ENCODE measurements around the gene TMEM91.

Gene TMEM91

GRCh38 chr19:41412953-41413352 is 36.6 kb downstream of the TMEM91 start:
- DNase-seq (ENCODE audit: low spot score), result no peak

DNA sequence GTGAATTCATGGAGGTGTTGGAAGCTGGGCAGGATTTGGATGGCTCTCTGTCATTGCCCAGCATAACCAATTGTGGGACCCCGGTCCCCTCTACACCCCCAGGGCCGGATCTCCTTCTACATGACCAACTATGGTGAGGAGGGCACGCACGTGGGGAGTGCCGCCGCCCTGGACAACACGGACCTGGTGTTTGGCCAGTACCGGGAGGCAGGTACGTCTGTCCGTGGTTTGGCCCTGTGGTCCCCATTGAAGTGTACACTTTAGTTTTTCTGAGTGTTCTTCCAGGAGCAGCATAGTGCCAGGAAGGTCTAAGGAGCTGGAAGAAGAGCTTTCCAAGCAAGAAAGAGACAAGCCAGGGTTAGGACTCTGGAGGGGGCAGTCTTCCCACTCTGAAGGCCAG is 37.6 kb downstream of the TMEM91 start:
- DNase-seq (ENCODE audit: low spot score), result no peak

DNA sequence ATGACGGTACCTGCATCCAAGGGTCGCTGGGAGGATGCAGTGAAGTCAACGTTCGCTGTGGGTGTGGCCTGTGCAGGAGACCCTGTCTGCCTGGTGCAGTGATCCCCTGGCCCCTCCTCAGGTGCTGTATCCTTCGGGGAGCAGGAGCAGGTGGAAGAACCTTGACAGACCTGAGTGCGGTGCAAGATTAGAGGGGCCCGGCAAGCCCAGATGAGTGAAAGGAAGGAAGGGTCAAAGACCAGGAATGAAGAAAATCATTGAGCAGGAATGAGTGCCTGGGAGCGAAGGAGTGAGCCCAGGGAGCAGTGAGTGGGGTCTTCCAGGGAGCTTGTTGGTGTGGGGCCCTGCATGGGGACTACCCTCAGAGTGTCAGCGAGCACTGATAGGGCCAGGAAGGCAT is 38.1 kb downstream of the TMEM91 start:
- DNase-seq (ENCODE audit: low spot score), result no peak

GRCh38 chr19:41415154-41415571 is 38.8 kb downstream of the TMEM91 start:
- no peak for DNase-seq (ENCODE audit: low spot score)

GRCh38 chr19:41416194-41416674 is 39.9 kb downstream of the TMEM91 start:
- DNase-seq (ENCODE audit: low spot score), result no peak

DNA sequence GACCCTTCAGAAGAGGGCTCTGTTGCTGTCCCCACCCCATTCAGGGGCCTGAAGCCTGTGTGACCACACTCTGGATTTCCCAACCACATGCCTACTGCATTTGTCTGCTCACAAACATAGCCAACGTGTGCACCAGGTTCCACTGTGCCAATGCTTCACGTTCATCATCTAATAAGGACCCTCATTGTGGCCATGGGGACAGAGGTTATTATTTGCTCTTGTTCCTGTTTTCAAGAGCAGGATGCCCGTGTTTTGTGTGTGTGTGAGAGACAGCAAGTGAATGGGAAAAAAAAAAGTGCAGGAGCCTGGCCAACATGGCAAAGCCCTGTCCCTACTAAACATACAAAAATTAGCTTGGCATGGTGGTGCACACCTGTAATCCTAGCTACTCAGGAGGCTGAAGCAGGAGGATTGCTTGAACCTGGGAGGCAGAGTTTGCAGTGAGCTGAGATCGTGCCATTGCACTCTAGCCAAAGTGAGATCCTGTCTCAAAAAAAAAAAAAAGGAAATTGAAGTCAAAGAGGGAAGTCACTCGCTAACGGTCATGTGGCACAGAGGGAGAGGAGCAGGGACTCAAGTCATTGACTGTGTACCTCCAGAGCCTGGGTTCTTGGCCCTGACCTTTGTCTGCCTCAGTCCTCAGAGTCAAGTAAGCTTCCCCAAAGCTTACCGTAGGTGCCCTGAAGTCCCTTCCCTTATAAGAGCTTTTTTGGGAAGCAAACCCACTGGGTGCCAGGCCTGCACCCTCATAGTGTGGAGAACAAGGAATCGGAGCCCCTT is 44.0 kb downstream of the TMEM91 start:
- no peak for DNase-seq (ENCODE audit: low spot score)

- DNase-seq (ENCODE audit: low spot score), result no peak
Observed at GRCh38 chr19:41421314-41421713, 45.0 kb downstream of the TMEM91 start.

- DNase-seq (ENCODE audit: low spot score), result no peak
Observed at GRCh38 chr19:41421973-41422372, 45.6 kb downstream of the TMEM91 start.

DNA sequence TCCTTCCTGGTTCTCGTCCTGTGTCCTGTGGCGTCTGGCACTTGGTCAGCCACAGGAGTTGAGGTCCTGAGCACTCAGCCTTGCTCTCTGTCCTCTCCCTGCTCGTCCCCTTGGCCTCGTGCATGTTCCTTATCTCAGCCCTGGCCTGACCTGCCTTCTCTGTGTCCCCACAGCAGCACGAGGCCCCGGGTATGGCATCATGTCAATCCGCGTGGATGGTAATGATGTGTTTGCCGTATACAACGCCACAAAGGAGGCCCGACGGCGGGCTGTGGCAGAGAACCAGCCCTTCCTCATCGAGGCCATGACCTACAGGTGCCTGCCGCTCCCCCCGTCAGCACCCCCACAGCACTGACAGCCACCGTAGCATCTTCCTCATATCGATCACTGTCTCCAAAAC is 46.1 kb downstream of the TMEM91 start:
- DNase-seq (ENCODE audit: low spot score), result no peak

- DNase-seq (ENCODE audit: low spot score), result no peak
Observed at GRCh38 chr19:41422955-41423354, 46.6 kb downstream of the TMEM91 start.

DNA sequence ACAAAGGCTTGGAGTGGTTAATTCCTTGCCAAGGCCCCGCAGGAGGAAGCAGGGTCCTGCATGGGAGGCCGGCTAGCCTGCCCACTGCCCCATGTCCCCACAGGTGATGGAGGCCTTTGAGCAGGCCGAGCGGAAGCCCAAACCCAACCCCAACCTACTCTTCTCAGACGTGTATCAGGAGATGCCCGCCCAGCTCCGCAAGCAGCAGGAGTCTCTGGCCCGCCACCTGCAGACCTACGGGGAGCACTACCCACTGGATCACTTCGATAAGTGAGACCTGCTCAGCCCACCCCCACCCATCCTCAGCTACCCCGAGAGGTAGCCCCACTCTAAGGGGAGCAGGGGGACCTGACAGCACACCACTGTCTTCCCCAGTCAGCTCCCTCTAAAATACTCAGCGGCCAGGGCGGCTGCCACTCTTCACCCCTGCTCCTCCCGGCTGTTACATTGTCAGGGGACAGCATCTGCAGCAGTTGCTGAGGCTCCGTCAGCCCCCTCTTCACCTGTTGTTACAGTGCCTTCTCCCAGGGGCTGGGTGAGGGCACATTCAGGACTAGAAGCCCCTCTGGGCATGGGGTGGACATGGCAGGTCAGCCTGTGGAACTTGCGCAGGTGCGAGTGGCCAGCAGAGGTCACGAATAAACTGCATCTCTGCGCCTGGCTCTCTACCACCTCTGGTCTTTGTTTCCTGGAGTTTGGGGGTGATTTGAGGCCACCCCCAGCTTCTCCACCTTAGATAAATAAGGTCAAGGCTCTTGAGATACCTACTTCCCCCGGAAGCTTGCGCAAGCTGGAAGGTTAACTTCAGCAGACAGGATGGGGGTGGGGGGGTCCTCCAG is 48.2 kb downstream of the TMEM91 start:
- no peak for DNase-seq (ENCODE audit: low spot score)

DNA sequence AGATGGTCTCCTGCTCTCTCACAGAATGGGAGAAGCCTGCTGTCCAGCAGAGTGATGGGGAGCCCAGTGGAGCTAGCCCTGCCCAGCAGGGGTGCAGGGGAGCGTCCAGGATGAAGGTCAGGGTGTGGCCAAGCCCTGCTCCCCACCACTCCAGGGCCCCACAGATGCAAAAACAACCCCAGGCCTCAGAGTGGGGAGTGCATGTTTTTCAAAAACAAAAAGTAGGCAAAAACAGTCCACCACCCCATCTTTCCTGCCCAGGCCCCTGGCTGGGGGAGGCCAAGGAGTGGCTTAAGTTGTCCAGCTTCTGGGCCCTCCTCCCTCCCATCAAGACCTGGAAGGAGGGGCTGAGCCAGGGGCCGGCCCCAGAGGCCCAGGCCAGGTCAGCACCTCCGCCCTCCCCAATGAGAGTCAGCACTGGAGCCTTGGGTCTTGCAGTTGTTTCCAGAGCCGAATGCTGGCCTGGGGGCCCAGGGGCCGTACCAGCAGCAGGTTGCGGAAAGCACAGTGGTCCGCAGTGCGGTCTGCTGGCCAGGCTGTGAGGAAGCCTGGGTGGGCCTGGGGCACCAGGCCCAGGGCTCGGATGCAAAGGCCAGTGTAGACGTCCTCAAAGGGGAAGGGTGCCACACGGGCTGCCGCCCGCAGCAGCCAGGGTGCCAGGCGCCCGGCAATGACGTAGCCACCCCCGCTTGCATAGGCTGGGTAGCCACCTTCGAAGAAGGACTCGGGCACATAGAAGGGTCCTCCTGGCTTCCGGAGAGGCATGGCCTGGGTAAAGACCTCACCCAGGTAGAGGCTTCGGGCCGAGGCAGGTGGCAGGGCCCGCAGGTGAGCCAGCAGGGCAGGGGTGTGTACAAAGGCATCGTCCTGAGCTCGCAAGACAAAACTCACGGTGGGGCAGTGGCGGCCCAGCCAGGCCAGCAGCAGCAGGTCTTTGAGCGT is 49.1 kb downstream of the TMEM91 start:
- DNase-seq (ENCODE audit: low spot score), result no peak

DNA sequence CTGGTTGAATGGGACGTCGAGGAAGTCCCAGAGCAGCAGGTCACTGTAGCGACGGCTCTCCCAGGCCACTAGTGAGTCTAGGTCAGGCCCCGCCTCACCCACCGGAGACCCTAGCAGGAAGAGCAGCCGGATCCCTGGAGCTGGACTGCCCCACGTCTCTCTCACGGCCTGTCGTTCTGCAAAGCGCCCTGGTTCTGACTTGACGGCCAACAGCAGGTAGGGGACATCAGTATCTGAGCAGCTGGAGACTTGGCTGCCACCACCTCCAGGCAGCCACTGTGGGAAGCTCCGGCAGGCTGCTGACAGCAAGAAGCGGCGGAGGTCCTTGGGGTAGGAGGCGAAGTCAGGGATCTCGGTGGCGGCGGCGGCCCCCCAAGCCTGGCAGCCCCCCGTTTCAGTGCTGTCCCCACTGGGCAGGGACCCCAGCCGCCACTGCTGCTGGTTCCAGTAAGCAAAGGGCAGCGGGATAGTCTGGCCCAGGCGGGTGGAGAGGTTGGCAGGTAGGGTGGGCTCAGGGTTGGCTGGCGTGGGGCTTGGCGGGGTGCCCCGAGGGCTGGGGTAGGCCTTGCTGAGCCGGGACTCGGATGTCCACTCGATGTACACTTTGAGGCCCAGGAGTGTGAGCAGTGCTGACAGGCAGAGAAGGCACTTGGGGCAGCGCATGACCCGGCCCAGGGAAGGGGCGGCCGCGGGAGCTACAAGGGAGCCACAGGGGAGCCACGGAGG is 49.9 kb downstream of the TMEM91 start:
- no peak for DNase-seq (ENCODE audit: low spot score)

DNA sequence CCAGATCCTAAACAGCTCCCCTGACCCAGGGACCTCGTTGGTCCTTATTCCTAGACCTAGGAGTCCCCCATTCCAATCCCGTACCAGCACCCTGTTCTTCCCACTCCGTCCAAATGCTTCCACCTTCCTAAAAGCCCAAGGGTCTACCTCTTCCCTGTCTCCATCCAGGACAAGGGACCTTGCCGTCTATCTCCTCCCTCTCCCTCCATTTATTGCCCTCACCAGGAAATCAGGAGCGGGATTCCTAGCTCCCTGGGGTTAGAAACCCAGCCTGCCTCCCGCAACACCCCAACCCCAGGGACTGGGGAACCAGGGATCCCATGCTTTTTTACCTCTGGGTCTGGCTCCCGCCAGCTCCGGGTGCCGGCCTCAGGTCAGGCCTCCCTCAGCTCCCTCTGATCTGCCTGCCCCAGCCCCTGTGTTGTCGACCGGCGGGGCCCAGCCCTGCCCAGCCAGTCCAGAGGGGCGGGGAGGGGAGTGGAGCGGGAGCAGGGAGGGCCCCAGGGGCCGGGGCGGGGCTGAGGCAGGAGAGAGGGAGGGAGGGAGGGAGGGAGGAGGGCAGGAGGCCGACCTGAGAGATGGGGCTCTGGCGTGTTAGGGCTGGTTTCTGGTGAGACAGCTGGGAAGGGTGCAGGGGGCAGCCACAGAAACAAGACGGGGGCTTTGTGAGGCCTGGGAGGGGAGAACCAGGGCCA is 50.8 kb downstream of the TMEM91 start, which contains the start of gene B3GNT8:
B3GNT8 (minus strand) TSS at position 423 of the 695 bp plus-strand sequence. CDS start 596 bp downstream, outside the sequence.
- peak; percentile 63 for DNase-seq (ENCODE audit: low spot score)

- DNase-seq (ENCODE audit: low spot score), result no peak
Observed at GRCh38 chr19:41427647-41428480, 51.5 kb downstream of the TMEM91 start.

GRCh38 chr19:41428481-41428859 is 52.1 kb downstream of the TMEM91 start:
- DNase-seq (ENCODE audit: low spot score), result no peak

DNA sequence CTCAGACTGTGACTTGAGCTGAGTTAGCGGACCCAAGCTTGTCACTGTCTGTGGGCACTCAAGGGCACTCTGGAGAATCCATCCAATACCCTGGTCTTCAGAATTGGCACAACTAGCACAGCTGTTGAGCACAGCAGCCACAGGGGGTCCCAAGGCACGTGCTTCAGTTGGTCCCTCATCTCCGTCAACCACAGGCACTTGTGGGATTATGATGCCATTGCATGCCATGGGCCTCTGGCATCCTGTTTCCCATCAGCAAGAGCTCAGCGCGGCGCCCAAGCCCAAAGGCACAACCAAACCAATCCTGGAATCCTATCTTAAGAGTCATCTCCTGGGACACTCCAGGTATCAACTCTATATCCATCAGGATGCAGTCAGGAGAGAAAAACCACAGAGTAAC is 54.6 kb downstream of the TMEM91 start:
- no peak for DNase-seq (ENCODE audit: low spot score)

DNA sequence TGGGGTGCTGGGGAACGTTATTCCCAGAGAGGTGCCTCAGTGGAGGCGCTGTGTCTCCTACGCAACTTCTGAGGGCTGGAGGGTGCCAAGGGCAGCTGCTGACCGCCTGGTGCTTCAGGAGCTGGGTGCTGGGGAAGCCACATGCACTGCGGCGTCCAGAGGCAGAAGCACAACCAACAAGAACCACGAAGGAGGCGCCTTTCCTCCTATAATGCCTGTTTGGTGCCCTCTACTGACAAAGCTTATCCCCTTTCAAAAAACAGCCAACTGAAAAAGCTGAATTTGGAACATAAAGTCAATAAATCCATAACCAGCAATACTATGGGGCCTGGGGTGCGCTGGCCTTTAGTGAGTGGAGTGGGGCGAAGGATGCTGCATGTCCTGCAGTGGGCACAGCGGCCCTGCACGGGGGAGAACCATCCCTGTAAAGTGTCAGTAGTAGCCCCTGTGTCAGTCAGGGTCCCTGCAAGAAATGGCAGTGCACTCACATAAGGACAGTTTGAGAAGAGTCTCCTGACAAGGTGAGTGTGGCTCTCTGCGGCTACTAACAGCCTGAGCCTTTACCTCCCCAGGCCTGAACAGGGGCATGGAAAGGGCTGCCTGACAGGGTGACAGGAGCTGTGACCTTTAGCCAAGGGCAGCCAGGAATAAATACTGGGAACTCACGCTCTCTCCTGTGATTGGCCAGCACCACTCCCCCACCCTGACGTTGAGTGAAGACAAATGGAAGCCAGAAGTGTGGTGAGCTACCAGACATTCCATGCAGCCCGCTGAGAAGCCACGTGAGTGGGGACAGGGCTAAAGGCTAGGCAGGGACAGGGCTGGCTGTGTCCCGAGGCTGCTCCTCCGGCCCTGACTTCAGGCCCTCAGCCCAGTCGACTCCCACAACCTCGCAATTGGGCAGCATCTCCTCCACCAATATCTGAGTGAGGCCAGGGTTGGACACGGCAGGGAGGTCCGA is 55.4 kb downstream of the TMEM91 start:
- DNase-seq (ENCODE audit: low spot score), result no peak

GRCh38 chr19:41433171-41433570 is 56.8 kb downstream of the TMEM91 start:
- no peak for DNase-seq (ENCODE audit: low spot score)
